H4 (cell line): ENCODE data around the gene INPP5F. TPM values are rescaled to one million over a fixed set of nuclear protein-coding genes. Genes with fewer than 3 reads are reported as not detected.

Source experiments
- DNase-seq: peaks from one replicate; pipeline ENCODE4 v3.0.0-alpha.2; 2015; ENCODE audit warnings: low spot score
- total RNA-seq: library from RNA; depleted of rRNA; stranded (reverse); fragments of >200 nt; shearing (Covaris generic); gene quantifications from 2 replicates; pipeline ENCODE4 v1.2.3, GENCODE V29; 2014

Gene INPP5F
- total RNA-seq, 1 experiment from 2014 or later, result 9.5 TPM

GRCh38 chr10:119817991-119818888 lies 92.4 kb downstream of the INPP5F start:
- DNase-seq, result no peak

- DNase-seq, result no peak
Measured at GRCh38 chr10:119818889-119819270, 93.0 kb downstream of the INPP5F start.

- no peak for DNase-seq
Measured at GRCh38 chr10:119821182-119821581, 95.3 kb downstream of the INPP5F start.

GRCh38 chr10:119824299-119824698 lies 98.4 kb downstream of the INPP5F start:
- DNase-seq, result no peak

GRCh38 chr10:119826771-119827170 lies 100.9 kb downstream of the INPP5F start:
- no peak for DNase-seq

- DNase-seq, result no peak
Measured at GRCh38 chr10:119827430-119827829, 101.6 kb downstream of the INPP5F start.

GRCh38 chr10:119829429-119829828 lies 103.6 kb downstream of the INPP5F start:
- no peak for DNase-seq

GRCh38 chr10:119830851-119831250 lies 105.0 kb downstream of the INPP5F start:
- DNase-seq, result no peak

GRCh38 chr10:119831656-119832055 lies 105.8 kb downstream of the INPP5F start:
- DNase-seq, result no peak

- DNase-seq, result no peak
Measured at GRCh38 chr10:119832951-119833350, 107.1 kb downstream of the INPP5F start.

- DNase-seq, result no peak
Measured at GRCh38 chr10:119834188-119834587, 108.3 kb downstream of the INPP5F start.

- no peak for DNase-seq
Measured at GRCh38 chr10:119845656-119846055, 119.8 kb downstream of the INPP5F start.

- DNase-seq, result no peak
Measured at GRCh38 chr10:119849031-119849789, 123.4 kb downstream of the INPP5F start.

GRCh38 chr10:119849944-119850343 lies 124.1 kb downstream of the INPP5F start:
- DNase-seq, result no peak

GRCh38 chr10:119852277-119852676 lies 126.4 kb downstream of the INPP5F start:
- DNase-seq, result no peak

GRCh38 chr10:119852822-119853221 lies 127.0 kb downstream of the INPP5F start:
- no peak for DNase-seq

- no peak for DNase-seq
Measured at GRCh38 chr10:119853574-119853973, 127.7 kb downstream of the INPP5F start.

- DNase-seq, result no peak
Measured at GRCh38 chr10:119858063-119858462, 132.2 kb downstream of the INPP5F start.

- peak; percentile 50 for DNase-seq
Measured at GRCh38 chr10:119859420-119860258, 133.8 kb downstream of the INPP5F start.

- no peak for DNase-seq
Measured at GRCh38 chr10:119860866-119861607, 135.2 kb downstream of the INPP5F start.

- no peak for DNase-seq
Measured at GRCh38 chr10:119862524-119862923, 136.7 kb downstream of the INPP5F start.
